ENCODE measurements around the gene MYRFL.

DNA sequence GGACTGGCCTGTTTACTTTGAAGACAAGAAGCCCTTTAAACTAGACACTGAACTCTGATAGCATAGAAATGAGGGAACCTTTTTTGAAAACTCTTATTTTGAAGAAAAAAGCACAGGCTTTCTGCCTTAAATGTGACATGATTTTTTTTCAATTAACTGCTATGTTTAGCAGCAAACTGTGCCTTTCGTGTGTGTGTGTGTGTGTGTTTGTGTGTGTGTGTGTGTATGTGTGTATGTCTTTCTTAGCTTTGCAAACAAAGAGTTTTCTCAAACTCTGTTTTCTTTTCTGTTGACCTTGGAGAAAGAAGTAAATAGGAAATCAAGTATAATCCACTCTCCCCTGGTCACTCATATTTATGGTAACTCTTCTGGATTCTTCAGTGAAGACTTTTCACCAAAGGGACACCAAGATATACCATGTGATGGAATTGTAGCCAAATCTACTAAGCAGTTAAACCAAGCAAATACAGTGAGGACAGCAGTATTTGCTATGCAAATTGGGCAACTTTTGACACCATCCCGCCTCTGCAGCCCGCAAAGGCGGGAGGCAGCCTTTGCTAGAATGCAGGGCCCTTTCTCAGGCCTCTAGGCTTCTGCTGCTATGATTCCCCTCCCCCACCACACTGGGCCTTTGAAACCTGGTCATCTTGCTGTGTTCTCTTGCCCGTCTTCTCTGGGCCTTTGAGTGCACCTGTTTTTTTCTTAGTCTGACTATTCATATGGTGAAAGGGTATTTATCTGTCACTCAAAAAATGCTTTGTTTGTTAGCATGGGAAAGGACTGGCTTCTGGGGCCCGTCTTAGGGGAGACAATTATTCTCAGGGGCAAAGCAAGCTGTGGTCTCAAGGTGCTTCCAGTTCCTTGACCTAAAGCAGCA, 107.9 kb downstream of the MYRFL start:
- 0 out of 2 replicates have a peak, but pooled peaks have one; percentile 37 for TF ChIP-seq JUND (IDR thresholded peaks at IDR 0.05; ENCODE audit: low read length)
- TF ChIP-seq, protein P1, sequence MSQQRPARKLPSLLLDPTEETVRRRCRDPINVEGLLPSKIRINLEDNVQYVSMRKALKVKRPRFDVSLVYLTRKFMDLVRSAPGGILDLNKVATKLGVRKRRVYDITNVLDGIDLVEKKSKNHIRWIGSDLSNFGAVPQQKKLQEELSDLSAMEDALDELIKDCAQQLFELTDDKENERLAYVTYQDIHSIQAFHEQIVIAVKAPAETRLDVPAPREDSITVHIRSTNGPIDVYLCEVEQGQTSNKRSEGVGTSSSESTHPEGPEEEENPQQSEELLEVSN (IDR thresholded peaks at IDR 0.05): peak; percentile 23; the same call in 1 of the 2 replicates
